H1 (cell line): ENCODE data around the gene GCKR. TPM values are rescaled to one million over a fixed set of nuclear protein-coding genes. Genes with fewer than 3 reads are reported as not detected.

ENCODE experiments used
- CTCF ChIP-seq, 3 experiments: IDR thresholded peaks; 1 replicate in 2 of 3; 2 replicates in 1 of 3; pipeline versions ENCODE4 v1.5.1 to v1.6.1; 2011; ENCODE audit warnings: low read length in 3 of 3, mild to moderate bottlenecking in 3 of 3, inconsistent platforms in 2 of 3, low read depth in 1 of 3, moderate library complexity in 1 of 3; ENCODE audit not compliant: insufficient read depth in 1 of 3; ENCODE audit errors: control extremely low read depth in 1 of 3
- polyA plus RNA-seq, 7 experiments: library from polyadenylated mRNA; depleted of rRNA in 3 of 7; stranded (reverse) in 5 of 7; unstranded in 2 of 7; fragments of >200 nt in 5 of 7; fragments of 200-250 nt in 2 of 7; gene quantifications; 1 replicate in 5 of 7; 2 replicates in 1 of 7; 4 replicates in 1 of 7; pipeline versions ENCODE4 v1.2.1 to v1.2.3, GENCODE V29; 2011 to 2013; ENCODE audit warnings: missing spikeins in 2 of 7, mixed read lengths in 2 of 7
- total RNA-seq: library from RNA; stranded (reverse); fragmentation: NEBNext Ultra II Directional; extraction: Animal tissue kit (Norgen Biotek cat#: 25700); gene quantifications from 2 replicates; pipeline ENCODE4 v1.2.1, GENCODE V29; 2021

GCKR gene
- total and polyA plus RNA-seq, 2 of the 8 experiments (the other 6 are each of a cell fraction or from before 2014, with no cell fraction given) = 0.30 to 1.2 TPM

- TF ChIP-seq CTCF (IDR thresholded peaks at IDR 0.05; ENCODE audit: control extremely low read depth in 1 of 3, insufficient read depth in 1 of 3, low read depth in 1 of 3, low read length in 3 of 3) = no peak
Measured at GRCh38 chr2:27551514-27551913, 54.9 kb downstream of the GCKR start (continued).
